Liver (tissue), 9 donors: ENCODE measurements around the gene GABRR3. TPM values are rescaled to one million over a fixed set of nuclear protein-coding genes. Genes with fewer than 3 reads are reported as not detected.

Source experiments
- DNase-seq: peaks from one replicate; pipeline ENCODE4 v3.0.0-alpha.2; 2017; ENCODE audit warnings: low spot score
- H3K27ac ChIP-seq, 2 donors: one replicate each; pipeline ENCODE4 v1.7.0; 2013; ENCODE audit warnings: inconsistent platforms in 2 of 2, low read length in 2 of 2, control low read depth in 1 of 2, low read depth in 1 of 2, mild to moderate bottlenecking in 1 of 2
- H3K27me3 ChIP-seq, 4 donors: one replicate each; pipeline versions ENCODE4 v1.6.1 to v1.7.0; 2013; ENCODE audit warnings: low read length in 3 of 4, inconsistent platforms in 1 of 4, mild to moderate bottlenecking in 1 of 4, moderate library complexity in 1 of 4; ENCODE audit not compliant: control insufficient read depth in 4 of 4, insufficient read depth in 4 of 4
- H3K36me3 ChIP-seq, 4 donors: one replicate each; pipeline versions ENCODE4 v1.6.1 to v1.7.0; 2013; ENCODE audit warnings: low read length in 3 of 4, mild to moderate bottlenecking in 3 of 4, low read depth in 1 of 4, moderate library complexity in 1 of 4; ENCODE audit not compliant: control insufficient read depth in 4 of 4, insufficient read depth in 3 of 4
- H3K4me1 ChIP-seq, 4 donors: one replicate each; pipeline versions ENCODE4 v1.6.1 to v1.7.0; 2013; ENCODE audit warnings: low read length in 3 of 4, mild to moderate bottlenecking in 3 of 4, moderate library complexity in 1 of 4; ENCODE audit not compliant: control insufficient read depth in 4 of 4, insufficient read depth in 4 of 4
- H3K4me3 ChIP-seq, 3 donors: one replicate each; pipeline versions ENCODE4 v1.6.1 to v1.7.0; 2013; ENCODE audit warnings: low read length in 3 of 3, control low read depth in 1 of 3, low read depth in 1 of 3, mild to moderate bottlenecking in 1 of 3
- H3K9ac ChIP-seq, 2 donors: one replicate each; pipeline ENCODE4 v1.7.0; 2013; ENCODE audit warnings: low read length in 2 of 2, mild to moderate bottlenecking in 2 of 2, moderate library complexity in 2 of 2, control low read depth in 1 of 2, low read depth in 1 of 2
- H3K9me3 ChIP-seq, 4 donors: one replicate each; pipeline versions ENCODE4 v1.6.1 to v1.7.0; 2013; ENCODE audit warnings: low read length in 3 of 4; ENCODE audit not compliant: control insufficient read depth in 4 of 4
- CTCF ChIP-seq: fragments of 150-350 bp; IDR thresholded peaks from 2 replicates; pipeline ENCODE4 v1.5.1; 2017; ENCODE audit warnings: improper control_type of control experiment, low read depth, low read length; ENCODE audit not compliant: missing input control
- EGR1 ChIP-seq, 2 donors: IDR thresholded peaks; 2 replicates each; pipeline ENCODE4 v1.6.1; 2016 to 2018; ENCODE audit warnings: antibody characterized with exemption in 2 of 2, low read depth in 2 of 2
- FOXA2 ChIP-seq: IDR thresholded peaks from 2 replicates; pipeline ENCODE4 v1.6.1; 2016; ENCODE audit warnings: antibody characterized with exemption
- GABPA ChIP-seq, 2 donors: IDR thresholded peaks in 1 of 2; conservative IDR thresholded peaks in 1 of 2; 2 replicates each; pipeline ENCODE4 v1.6.1; 2016; ENCODE audit warnings: antibody characterized with exemption in 2 of 2, mild to moderate bottlenecking in 1 of 2, moderate library complexity in 1 of 2
- JUND ChIP-seq, 2 donors: IDR thresholded peaks; 2 replicates each; pipeline ENCODE4 v1.6.1; 2016; ENCODE audit warnings: antibody characterized with exemption in 2 of 2
- MAX ChIP-seq: IDR thresholded peaks from 2 replicates; pipeline ENCODE4 v1.6.1; 2016; ENCODE audit warnings: antibody characterized with exemption
- RAD21 ChIP-seq, 2 donors: IDR thresholded peaks; 2 replicates each; pipeline ENCODE4 v1.6.1; 2016; ENCODE audit warnings: antibody characterized with exemption in 2 of 2, mild to moderate bottlenecking in 2 of 2
- REST ChIP-seq: IDR thresholded peaks from 2 replicates; pipeline ENCODE4 v1.6.1; 2016; ENCODE audit warnings: antibody characterized with exemption, mild to moderate bottlenecking
- SP1 ChIP-seq: IDR thresholded peaks from 2 replicates; pipeline ENCODE4 v1.6.1; 2018; ENCODE audit warnings: antibody characterized with exemption, mild to moderate bottlenecking
- TAF1 ChIP-seq: conservative IDR thresholded peaks from 2 replicates; pipeline ENCODE4 v1.6.1; 2016; ENCODE audit warnings: antibody characterized with exemption, mild to moderate bottlenecking
- YY1 ChIP-seq: IDR thresholded peaks from 2 replicates; pipeline ENCODE4 v1.6.1; 2016; ENCODE audit warnings: antibody characterized with exemption, mild to moderate bottlenecking
- ZBTB33 ChIP-seq: IDR thresholded peaks from 2 replicates; pipeline ENCODE4 v1.6.1; 2016; ENCODE audit warnings: antibody characterized with exemption
- whole genome bisulfite sequencing: extraction: QIAGEN DNeasy Blood & Tissue Kit; methylation state at CpG from one replicate; pipeline ENCODE4 v1.1.7; 2013; 5-methylcytosine and 5-hydroxymethylcytosine counted together
- polyA plus RNA-seq, 2 donors: library from polyadenylated mRNA; stranded (reverse) in 1 of 2; unstranded in 1 of 2; fragments of 200-250 nt in 1 of 2; fragments of >200 nt in 1 of 2; fragmentation: Nextera tagmentation in 1 of 2; extraction: Ambion mirVana in 1 of 2; gene quantifications; one replicate each; pipeline versions ENCODE4 v1.2.1 to v1.2.3, GENCODE V29; 2013 to 2015
- total RNA-seq, 2 donors: library from RNA; depleted of rRNA; stranded (reverse); fragments of >200 nt; gene quantifications; one replicate each; pipeline ENCODE4 v1.2.3, GENCODE V29; 2014
- donor health status: healthy.
- donor health status: healthy.
- donor health status: healthy.
- donor health status: healthy.
- donor health status: healthy.

The GABRR3 gene
- total and polyA plus RNA-seq, 4 donors: not detected

GRCh38 chr3:97940034-97940433, 95.1 kb downstream of the GABRR3 start:
- peaks cover 0 to 30% (median 10%) of the 10 kb centered on the region in 4 donors for H3K36me3 ChIP-seq
- no peaks in the 10 kb centered on the region for H3K9me3 ChIP-seq
- no peaks in the 10 kb centered on the region for H3K4me1 ChIP-seq
- no peak overlapping the region for H3K4me3 ChIP-seq
- no peak overlapping the region for H3K27ac ChIP-seq
- DNase-seq: no peak
- no peak overlapping the region for H3K9ac ChIP-seq
- WGBS: 76% methylated on average over 1 of the region's 1 CpG
- H3K27me3 ChIP-seq: no peaks in the 10 kb centered on the region
- TF ChIP-seq REST (no peak), CTCF (no peak), JUND (IDR thresholded peaks at IDR 0.05) (no peak), GABPA (IDR thresholded peaks at IDR 0.05 in 1 of 2, conservative IDR thresholded peaks at IDR 0.05 in 1 of 2) (no peak), RAD21 (IDR thresholded peaks at IDR 0.05) (peak; percentile 54 to 64)

- H3K4me3 ChIP-seq: no peak overlapping the region
- no peak for DNase-seq
- H3K9me3 ChIP-seq: no peaks in the 10 kb centered on the region
- H3K4me1 ChIP-seq: no peaks in the 10 kb centered on the region
- peaks cover 0 to 27% (median 9%) of the 10 kb centered on the region in 4 donors for H3K36me3 ChIP-seq
- no peak for TF ChIP-seq SP1
- H3K27ac ChIP-seq: no peak overlapping the region
- H3K27me3 ChIP-seq: no peaks in the 10 kb centered on the region
- H3K9ac ChIP-seq: no peak overlapping the region
- 97% methylated on average over 2 of the region's 2 CpGs for WGBS
These were observed 95.7 kb downstream of the GABRR3 start for GRCh38 chr3:97939401-97939800.

GRCh38 chr3:97938444-97938843, 96.7 kb downstream of the GABRR3 start:
- TF ChIP-seq GABPA (IDR thresholded peaks at IDR 0.05 in 1 of 2, conservative IDR thresholded peaks at IDR 0.05 in 1 of 2) (no peak), FOXA2 (no peak), TAF1 (no peak), EGR1 (IDR thresholded peaks at IDR 0.05; ENCODE audit: low read depth in 2 of 2) (no peak), CTCF (no peak), YY1 (no peak), MAX (no peak), ZBTB33 (no peak), SP1 (no peak), JUND (IDR thresholded peaks at IDR 0.05) (no peak)
- Histone ChIP-seq H3K27me3 (no peaks in the 10 kb centered on the region), H3K9ac (no peak overlapping the region), H3K9me3 (no peaks in the 10 kb centered on the region), H3K27ac (no peak overlapping the region), H3K4me1 (no peaks in the 10 kb centered on the region), H3K4me3 (no peak overlapping the region), H3K36me3 (peaks cover 0 to 18% (median 7%) of the 10 kb centered on the region in 4 donors)
- no peak for DNase-seq
- 98% methylated on average over 1 of the region's 1 CpG for WGBS
